ENCODE measurements around the gene EXOC4. TPM values are rescaled to one million over a fixed set of nuclear protein-coding genes. Genes with fewer than 3 reads are reported as not detected.

The EXOC4 gene
- total RNA-seq, 1 donor from 2014 or later: 67.7 TPM

DNA sequence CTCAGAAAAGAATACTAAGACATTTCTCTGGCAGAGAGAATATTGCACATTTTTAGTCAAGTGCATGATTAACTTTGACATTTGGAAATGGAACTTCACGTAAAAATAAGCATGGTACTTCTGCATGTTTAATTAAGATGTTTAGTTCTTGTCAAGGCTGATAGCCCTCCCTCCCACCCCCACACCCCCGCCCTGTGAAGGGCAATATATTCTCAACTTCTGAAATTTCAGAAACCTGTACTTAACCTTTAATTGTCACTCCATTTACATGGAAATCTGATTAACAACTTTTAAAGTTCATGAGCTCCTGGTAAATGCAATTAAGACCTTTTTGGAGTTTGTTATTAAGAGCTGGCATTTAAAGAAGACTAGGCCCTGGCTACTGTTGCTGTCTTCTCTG, 205.8 kb downstream of the EXOC4 start:
- Mint-ChIP-seq H3K27ac (ENCODE audit: unreplicated experiment) (no peak overlapping the region), H3K9me3 (ENCODE audit: low read depth) (no peaks in the 10 kb centered on the region), H3K36me3 (ENCODE audit: low read depth) (no peaks in the 10 kb centered on the region), H3K4me3 (ENCODE audit: unreplicated experiment) (no peak overlapping the region), H3K27me3 (ENCODE audit: low read depth) (no peaks in the 10 kb centered on the region), H3K4me1 (ENCODE audit: low read depth) (no peaks in the 10 kb centered on the region)
- DNase-seq (ENCODE audit: low spot score): no peak
- TF ChIP-seq, protein P1, sequence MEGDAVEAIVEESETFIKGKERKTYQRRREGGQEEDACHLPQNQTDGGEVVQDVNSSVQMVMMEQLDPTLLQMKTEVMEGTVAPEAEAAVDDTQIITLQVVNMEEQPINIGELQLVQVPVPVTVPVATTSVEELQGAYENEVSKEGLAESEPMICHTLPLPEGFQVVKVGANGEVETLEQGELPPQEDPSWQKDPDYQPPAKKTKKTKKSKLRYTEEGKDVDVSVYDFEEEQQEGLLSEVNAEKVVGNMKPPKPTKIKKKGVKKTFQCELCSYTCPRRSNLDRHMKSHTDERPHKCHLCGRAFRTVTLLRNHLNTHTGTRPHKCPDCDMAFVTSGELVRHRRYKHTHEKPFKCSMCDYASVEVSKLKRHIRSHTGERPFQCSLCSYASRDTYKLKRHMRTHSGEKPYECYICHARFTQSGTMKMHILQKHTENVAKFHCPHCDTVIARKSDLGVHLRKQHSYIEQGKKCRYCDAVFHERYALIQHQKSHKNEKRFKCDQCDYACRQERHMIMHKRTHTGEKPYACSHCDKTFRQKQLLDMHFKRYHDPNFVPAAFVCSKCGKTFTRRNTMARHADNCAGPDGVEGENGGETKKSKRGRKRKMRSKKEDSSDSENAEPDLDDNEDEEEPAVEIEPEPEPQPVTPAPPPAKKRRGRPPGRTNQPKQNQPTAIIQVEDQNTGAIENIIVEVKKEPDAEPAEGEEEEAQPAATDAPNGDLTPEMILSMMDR (IDR thresholded peaks at IDR 0.05): no peak

DNA sequence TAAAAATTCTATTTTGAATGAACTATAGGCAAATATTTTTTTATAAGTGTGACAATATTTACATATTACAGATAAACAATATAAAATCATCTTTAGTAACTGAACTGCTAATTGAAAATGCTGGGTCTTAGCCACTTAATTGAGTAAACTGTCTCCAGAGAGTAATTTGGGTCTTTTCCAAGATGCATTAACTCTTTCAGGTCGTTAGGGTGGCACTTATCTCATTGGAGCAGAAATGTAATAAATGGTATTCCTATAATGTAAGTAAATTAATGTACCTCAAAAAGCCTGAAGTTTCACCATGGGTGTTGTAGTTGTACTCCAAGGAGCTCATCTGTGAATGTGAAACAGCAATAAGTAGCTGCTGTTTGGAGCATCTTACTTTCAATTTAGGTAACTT, 208.5 kb downstream of the EXOC4 start:
- Mint-ChIP-seq H3K36me3 (ENCODE audit: low read depth) (peaks cover 13% of the 10 kb centered on the region), H3K4me1 (ENCODE audit: low read depth) (no peaks in the 10 kb centered on the region), H3K9me3 (ENCODE audit: low read depth) (peaks cover 14% of the 10 kb centered on the region), H3K27me3 (ENCODE audit: low read depth) (no peaks in the 10 kb centered on the region), H3K4me3 (ENCODE audit: unreplicated experiment) (no peak overlapping the region), H3K27ac (ENCODE audit: unreplicated experiment) (no peak overlapping the region)
- TF ChIP-seq, protein P1 (IDR thresholded peaks at IDR 0.05): no peak
- no peak for DNase-seq (ENCODE audit: low spot score)

DNA sequence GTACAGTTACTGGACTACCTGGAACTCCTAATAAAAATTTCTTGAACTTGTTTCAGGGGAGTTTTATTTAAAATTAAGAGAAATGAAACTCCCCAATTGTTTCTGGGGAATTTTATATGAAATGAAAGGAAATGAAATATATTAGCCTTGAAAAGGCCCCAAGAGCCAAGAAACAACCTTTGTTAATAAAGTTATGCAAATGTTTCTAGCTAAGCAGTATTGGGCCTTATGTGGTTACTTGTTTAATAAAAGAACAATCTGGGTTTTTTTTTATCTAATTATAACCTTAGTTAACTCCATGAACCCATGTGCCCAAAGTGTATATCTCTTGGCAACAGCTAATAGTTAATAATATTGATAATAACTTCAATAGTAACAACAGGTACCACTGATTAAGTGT, 222.8 kb downstream of the EXOC4 start:
- H3K27me3 Mint-ChIP-seq (ENCODE audit: low read depth): no peaks in the 10 kb centered on the region
- TF ChIP-seq, protein P1 (IDR thresholded peaks at IDR 0.05): no peak
- peaks cover 3% of the 10 kb centered on the region for H3K36me3 Mint-ChIP-seq (ENCODE audit: low read depth)
- H3K27ac Mint-ChIP-seq (ENCODE audit: unreplicated experiment): no peak overlapping the region
- H3K9me3 Mint-ChIP-seq (ENCODE audit: low read depth): peaks cover 4% of the 10 kb centered on the region
- no peak for DNase-seq (ENCODE audit: low spot score)
- no peak overlapping the region for H3K4me3 Mint-ChIP-seq (ENCODE audit: unreplicated experiment)
- no peaks in the 10 kb centered on the region for H3K4me1 Mint-ChIP-seq (ENCODE audit: low read depth)

DNA sequence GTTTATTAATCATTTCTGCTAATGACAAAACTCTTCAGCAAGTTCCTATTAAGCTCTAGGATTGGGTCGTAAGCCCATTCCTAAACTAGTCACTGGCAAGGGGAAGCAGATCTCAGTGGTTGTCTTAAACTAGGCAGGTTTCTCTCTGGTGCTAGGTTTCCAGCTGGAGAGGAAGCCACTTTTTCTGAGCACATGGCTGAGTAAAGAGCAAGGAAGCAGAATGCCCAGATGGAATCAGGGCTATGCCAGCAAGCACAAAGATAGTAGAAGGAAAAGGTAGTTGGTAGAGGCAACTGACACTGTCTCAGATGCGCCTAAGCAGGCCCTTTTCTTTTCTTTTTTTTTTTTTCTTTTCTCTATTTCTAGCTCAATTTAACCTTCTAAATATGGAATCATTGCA, 224.9 kb downstream of the EXOC4 start:
- TF ChIP-seq, protein P1 (IDR thresholded peaks at IDR 0.05): no peak
- Mint-ChIP-seq H3K27ac (ENCODE audit: unreplicated experiment) (no peak overlapping the region), H3K36me3 (ENCODE audit: low read depth) (peaks cover 3% of the 10 kb centered on the region), H3K4me3 (ENCODE audit: unreplicated experiment) (no peak overlapping the region), H3K27me3 (ENCODE audit: low read depth) (no peaks in the 10 kb centered on the region), H3K4me1 (ENCODE audit: low read depth) (peaks cover 11% of the 10 kb centered on the region), H3K9me3 (ENCODE audit: low read depth) (peaks cover 4% of the 10 kb centered on the region)
- DNase-seq (ENCODE audit: low spot score): no peak

DNA sequence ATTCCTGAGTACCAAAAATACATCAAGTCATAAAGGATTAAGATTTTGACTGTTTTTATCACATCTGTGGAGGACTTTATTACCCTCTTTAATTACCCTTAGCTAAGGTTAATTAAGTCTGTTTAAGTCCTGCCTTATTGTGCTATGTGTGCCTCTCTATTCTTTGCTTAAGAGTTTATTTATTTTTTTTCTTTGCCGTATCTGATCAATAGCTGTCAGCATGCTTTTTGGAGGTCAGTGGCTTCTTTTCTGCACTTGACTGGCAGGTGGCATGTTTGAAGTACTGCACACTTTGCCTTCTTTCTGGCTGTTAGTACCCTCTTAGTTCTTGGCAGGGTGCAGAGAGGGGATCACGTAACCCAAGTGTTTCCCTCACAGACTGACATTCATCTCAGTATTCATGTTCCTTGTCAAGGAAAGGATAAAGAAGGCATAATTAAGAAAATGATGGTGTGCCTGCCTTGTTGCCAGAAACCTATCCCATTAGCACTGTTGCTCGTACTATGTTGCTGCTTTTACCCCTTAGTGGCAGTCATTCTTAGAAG, 225.8 kb downstream of the EXOC4 start:
- H3K27me3 Mint-ChIP-seq (ENCODE audit: low read depth): no peaks in the 10 kb centered on the region
- H3K27ac Mint-ChIP-seq (ENCODE audit: unreplicated experiment): no peak overlapping the region
- H3K36me3 Mint-ChIP-seq (ENCODE audit: low read depth): peaks cover 3% of the 10 kb centered on the region
- no peak overlapping the region for H3K4me3 Mint-ChIP-seq (ENCODE audit: unreplicated experiment)
- TF ChIP-seq, protein P1 (IDR thresholded peaks at IDR 0.05): no peak
- peaks cover 4% of the 10 kb centered on the region for H3K9me3 Mint-ChIP-seq (ENCODE audit: low read depth)
- no peak for DNase-seq (ENCODE audit: low spot score)
- peaks cover 11% of the 10 kb centered on the region for H3K4me1 Mint-ChIP-seq (ENCODE audit: low read depth)

All from chondrocyte (in vitro differentiated cells).